IMR-90 (cell line): ENCODE results near the gene USP9Y. TPM values are rescaled to one million over a fixed set of nuclear protein-coding genes. Genes with fewer than 3 reads are reported as not detected.

Experiments used
- ATAC-seq: fragments of 200-7000 bp; cut with Tn5 transposase; 2 replicates; pipeline ENCODE4 v1.9.1; 2020; ENCODE audit warnings: low read depth, mild to moderate bottlenecking, moderate library complexity
- BruUV-seq: library from RNA; stranded (reverse); fragments of 400-500 nt; replicated peaks from 2 replicates; lab custom pipeline; 2021; lab: Mats Ljungman, UMichigan
- CTCF ChIA-PET: fragments of 300-600 bp; formaldehyde crosslinking; extraction: SDS; loops from one replicate; lab custom pipeline; 2021; ENCODE audit warnings: antibody characterized with exemption; lab: Yijun Ruan, JAX
- POLR2A ChIA-PET: fragments of 300-600 bp; sonication (Branson Sonifier 250); formaldehyde crosslinking; loops from one replicate; lab custom pipeline; 2022; ENCODE audit warnings: antibody characterized with exemption; ENCODE audit not compliant: unreplicated experiment; lab: Charles Lee
- DNase-seq: peaks from one replicate; pipeline ENCODE4 v3.0.0; 2013
- H2AFZ ChIP-seq: replicated peaks from 2 replicates; pipeline ENCODE3; 2013; ENCODE audit warnings: low read length, mild to moderate bottlenecking; ENCODE audit not compliant: poor library complexity
- H2AK5ac ChIP-seq: 2 replicates; pipeline ENCODE4 v1.6.1; 2013; ENCODE audit warnings: low read depth, low read length, inconsistent platforms
- H2AK9ac ChIP-seq: replicated peaks from 2 replicates; pipeline ENCODE3; 2013; ENCODE audit warnings: mild to moderate bottlenecking, low read depth, low read length, moderate library complexity; ENCODE audit not compliant: poor library complexity
- H2BK120ac ChIP-seq: 2 replicates; pipeline ENCODE4 v1.6.1; 2013; ENCODE audit warnings: low read depth, low read length, inconsistent platforms
- H2BK15ac ChIP-seq: 3 replicates; pipeline ENCODE4 v1.6.1; 2013; ENCODE audit warnings: low read depth, low read length, inconsistent platforms
- H2BK20ac ChIP-seq: 2 replicates; pipeline ENCODE4 v1.6.1; 2013; ENCODE audit warnings: low read depth, mild to moderate bottlenecking, inconsistent platforms, low read length, moderate library complexity
- H2BK5ac ChIP-seq: 2 replicates; pipeline ENCODE4 v1.6.1; 2013; ENCODE audit warnings: mild to moderate bottlenecking, low read depth, low read length, inconsistent platforms; ENCODE audit not compliant: poor library complexity, severe bottlenecking
- H3K14ac ChIP-seq: replicated peaks from 2 replicates; pipeline ENCODE4 v1.6.1; 2013; ENCODE audit warnings: low read depth, low read length, inconsistent platforms
- H3K18ac ChIP-seq: 2 replicates; pipeline ENCODE4 v1.6.1; 2013; ENCODE audit warnings: low read depth, low read length, control low read depth
- H3K23ac ChIP-seq: 2 replicates; pipeline ENCODE4 v1.6.1; 2013; ENCODE audit warnings: low read depth, low read length, inconsistent platforms
- H3K27ac ChIP-seq: 2 replicates; pipeline ENCODE4 v1.5.1; 2013; ENCODE audit warnings: mild to moderate bottlenecking, control low read depth, low read length; ENCODE audit not compliant: insufficient read depth
- H3K27me3 ChIP-seq: 2 replicates; pipeline ENCODE4 v1.6.1; 2013; ENCODE audit warnings: low read length; ENCODE audit not compliant: control insufficient read depth, insufficient read depth
- H3K36me3 ChIP-seq: 2 replicates; pipeline ENCODE4 v1.6.1; 2013; ENCODE audit warnings: low read length, mixed read lengths; ENCODE audit not compliant: control insufficient read depth, insufficient read depth
- H3K4ac ChIP-seq: 2 replicates; pipeline ENCODE4 v1.6.1; 2013; ENCODE audit warnings: low read depth, low read length, inconsistent platforms
- H3K4me1 ChIP-seq: 2 replicates; pipeline ENCODE4 v1.6.1; 2013; ENCODE audit warnings: low read length, mixed read lengths; ENCODE audit not compliant: control insufficient read depth, insufficient read depth
- H3K4me2 ChIP-seq: 2 replicates; pipeline ENCODE4 v1.6.1; 2013; ENCODE audit warnings: low read depth, mild to moderate bottlenecking, control low read depth, low read length, moderate library complexity
- H3K4me3 ChIP-seq: 2 replicates; pipeline ENCODE4 v1.5.1; 2013; ENCODE audit warnings: low read depth, mild to moderate bottlenecking, control low read depth, low read length, moderate library complexity; ENCODE audit not compliant: insufficient read depth
- H3K56ac ChIP-seq: 2 replicates; pipeline ENCODE4 v1.6.1; 2013; ENCODE audit warnings: low read length, inconsistent platforms; ENCODE audit not compliant: insufficient read depth; ENCODE audit errors: extremely low read depth
- H3K79me1 ChIP-seq, 2 experiments: 2 replicates each; pipeline ENCODE4 v1.6.1; 2013; ENCODE audit warnings: low read length in 2 of 2, inconsistent platforms in 1 of 2, low read depth in 1 of 2
- H3K9ac ChIP-seq: 2 replicates; pipeline ENCODE4 v1.6.1; 2013; ENCODE audit warnings: low read depth, low read length, control low read depth
- H3K9me1 ChIP-seq: 2 replicates; pipeline ENCODE4 v1.6.1; 2013; ENCODE audit warnings: low read length, inconsistent platforms; ENCODE audit not compliant: insufficient read depth
- H3K9me3 ChIP-seq: 2 replicates; pipeline ENCODE4 v1.6.1; 2013; ENCODE audit warnings: low read length; ENCODE audit not compliant: control insufficient read depth, insufficient read depth
- H4K20me1 ChIP-seq: 2 replicates; pipeline ENCODE4 v1.6.1; 2013; ENCODE audit warnings: low read length, inconsistent platforms; ENCODE audit not compliant: insufficient read depth
- H4K5ac ChIP-seq: 2 replicates; pipeline ENCODE4 v1.6.1; 2013; ENCODE audit warnings: mild to moderate bottlenecking, low read depth, low read length, control low read depth
- H4K8ac ChIP-seq, 2 experiments: 2 replicates each; pipeline ENCODE4 v1.6.1; 2013; ENCODE audit warnings: low read depth in 2 of 2, low read length in 2 of 2, control low read depth in 1 of 2, inconsistent platforms in 1 of 2
- H4K91ac ChIP-seq: 2 replicates; pipeline ENCODE4 v1.6.1; 2013; ENCODE audit warnings: low read depth, low read length, inconsistent platforms; ENCODE audit not compliant: insufficient read depth
- BHLHE40 ChIP-seq: fragments of 150-350 bp; IDR thresholded peaks from 2 replicates; pipeline ENCODE4 v1.6.1; 2016; ENCODE audit warnings: mild to moderate bottlenecking, low read depth, low read length
- CHD1 ChIP-seq: IDR thresholded peaks from 2 replicates; pipeline ENCODE4 v1.6.1; 2012; ENCODE audit warnings: low read depth, low read length, improper control_type of control experiment
- CTCF ChIP-seq: conservative IDR thresholded peaks from 2 replicates; pipeline ENCODE4 v1.5.1; 2012; ENCODE audit warnings: mild to moderate bottlenecking, low read depth, low read length, improper control_type of control experiment
- FOS ChIP-seq: fragments of 150-350 bp; IDR thresholded peaks from 2 replicates; pipeline ENCODE4 v1.6.1; 2016; ENCODE audit warnings: low read depth, low read length
- MAFK ChIP-seq: IDR thresholded peaks from 2 replicates; pipeline ENCODE4 v1.6.1; 2012; ENCODE audit warnings: low read depth, low read length, improper control_type of control experiment
- MAZ ChIP-seq: IDR thresholded peaks from 2 replicates; pipeline ENCODE4 v1.6.1; 2012; ENCODE audit warnings: low read depth, mild to moderate bottlenecking, low read length, improper control_type of control experiment, moderate library complexity, borderline replicate concordance
- MXI1 ChIP-seq: IDR thresholded peaks from 2 replicates; pipeline ENCODE4 v1.6.1; 2012; ENCODE audit warnings: low read depth, mild to moderate bottlenecking, low read length, moderate library complexity, borderline replicate concordance
- NFE2L2 ChIP-seq: fragments of 150-350 bp; IDR thresholded peaks from 2 replicates; pipeline ENCODE4 v1.6.1; 2016; ENCODE audit warnings: low read depth, mild to moderate bottlenecking, low read length
- POLR2A ChIP-seq: IDR thresholded peaks from 2 replicates; pipeline ENCODE4 v1.6.1; 2012; ENCODE audit warnings: mild to moderate bottlenecking, low read depth, low read length
- RAD21 ChIP-seq: IDR thresholded peaks from 2 replicates; pipeline ENCODE4 v1.6.1; 2012; ENCODE audit warnings: low read length, improper control_type of control experiment
- RCOR1 ChIP-seq: IDR thresholded peaks from 2 replicates; pipeline ENCODE4 v1.6.1; 2012; ENCODE audit warnings: mild to moderate bottlenecking, low read length, improper control_type of control experiment; ENCODE audit not compliant: insufficient replicate concordance
- RFX5 ChIP-seq: IDR thresholded peaks from 2 replicates; pipeline ENCODE4 v1.8.0; 2012; ENCODE audit warnings: low read depth, mild to moderate bottlenecking, low read length, moderate library complexity
- SMC3 ChIP-seq: fragments of 150-350 bp; IDR thresholded peaks from 2 replicates; pipeline ENCODE4 v1.6.1; 2016; ENCODE audit warnings: low read depth, mild to moderate bottlenecking, antibody characterized with exemption, low read length, moderate library complexity
- USF2 ChIP-seq: fragments of 150-350 bp; IDR thresholded peaks from 2 replicates; pipeline ENCODE4 v1.6.1; 2017; ENCODE audit warnings: mild to moderate bottlenecking, antibody characterized with exemption, low read length, low read depth
- WGBS, 2 experiments: methylation state at CpG; one replicate each; pipeline versions ENCODE4 v1.1.5 to v1.1.7; 2013; ENCODE audit warnings: missing lambda C conversion rate in 2 of 2; ENCODE audit not compliant: insufficient read length in 1 of 2; ENCODE audit errors: extremely low coverage in 2 of 2; 5-methylcytosine and 5-hydroxymethylcytosine counted together
- dilution Hi-C: fragments of 300-500 bp; cut with HindIII; formaldehyde crosslinking; loops from one replicate; pipeline ENCODE4 v1.14.3; 2018; ENCODE audit warnings: low sequenced_read_pairs; ENCODE audit not compliant: unreplicated experiment
- in situ Hi-C: fragments of 300-500 bp; cut with MboI; formaldehyde crosslinking; loops from 3 replicates; pipeline ENCODE4 v1.14.3; 2019; ENCODE audit warnings: low sequenced_read_pairs, inconsistent platforms, mixed read lengths
- intact Hi-C: fragments of 100-400 bp; cut with micrococcal nuclease; formaldehyde crosslinking; loops from 2 replicates; pipeline ENCODE4 v1.10.0; 2022
- polyA plus RNA-seq, 3 experiments: library from polyadenylated mRNA; depleted of rRNA; stranded (reverse); fragments of >200 nt; gene quantifications; 2 replicates each; pipeline ENCODE4 v1.2.3, GENCODE V29; 2012; ENCODE audit warnings: low replicate concordance in 1 of 3
- total RNA-seq: library from RNA; depleted of rRNA; stranded (reverse); fragments of >200 nt; gene quantifications from 2 replicates; pipeline ENCODE4 v1.2.3, GENCODE V29; 2012

Gene USP9Y
- total and polyA plus RNA-seq, 2 of the 4 experiments (the other 2 are of a cell fraction), result not detected

- H3K4me2 ChIP-seq, result no peak overlapping the region
- no peak overlapping the region for H3K4me3 ChIP-seq
- H2BK20ac ChIP-seq, result no peak overlapping the region
- no peaks in the 10 kb centered on the region for H3K4me1 ChIP-seq
- H3K9me3 ChIP-seq, result no peaks in the 10 kb centered on the region
- no peak overlapping the region for H3K18ac ChIP-seq
- H4K20me1 ChIP-seq, result no peaks in the 10 kb centered on the region
- no peak overlapping the region for H3K27ac ChIP-seq
- no peak for TF ChIP-seq SMC3
- TF ChIP-seq NFE2L2, result no peak
- TF ChIP-seq MAZ, result no peak
- no peak for TF ChIP-seq CTCF
- TF ChIP-seq POLR2A, result no peak
- no peak for TF ChIP-seq FOS
- TF ChIP-seq USF2, result no peak
- no peak for TF ChIP-seq RCOR1
- TF ChIP-seq RAD21, result no peak
- TF ChIP-seq MAFK, result no peak
- TF ChIP-seq RFX5, result no peak
- no peak for TF ChIP-seq BHLHE40
- no peak for TF ChIP-seq CHD1
- no peak for TF ChIP-seq MXI1
- no peak overlapping the region for H2AFZ ChIP-seq
- DNase-seq (no peak), ATAC-seq (no peak)
- no peak overlapping the region for H2BK120ac ChIP-seq
- H3K4ac ChIP-seq, result no peak overlapping the region
- no peaks in the 10 kb centered on the region for H3K36me3 ChIP-seq
- H2AK5ac ChIP-seq, result no peak overlapping the region
- H3K9ac ChIP-seq, result no peak overlapping the region
- no peak overlapping the region for H4K8ac ChIP-seq
- WGBS, 2 experiments, result no CpG with 5 or more reads among the region's 2 CpGs
- no peak overlapping the region for H2BK5ac ChIP-seq
- no peak overlapping the region for H4K5ac ChIP-seq
- no peak overlapping the region for H4K91ac ChIP-seq
- no peaks in the 10 kb centered on the region for H3K9me1 ChIP-seq
- intact Hi-C loops (no loop called here), in situ Hi-C loops (no loop called here), dilution Hi-C loops (no loop called here)
- ChIA-PET POLR2A (no interaction called here), CTCF (no interaction called here)
- H3K23ac ChIP-seq, result no peak overlapping the region
- no TSS peak for BruUV-seq
- no peaks in the 10 kb centered on the region for H3K79me1 ChIP-seq
- H3K56ac ChIP-seq, result no peak overlapping the region
- no peak overlapping the region for H2BK15ac ChIP-seq
- no peak overlapping the region for H2AK9ac ChIP-seq
- H3K14ac ChIP-seq, result no peak overlapping the region
- H3K27me3 ChIP-seq, result no peaks in the 10 kb centered on the region
Measured at GRCh38 chrY:12744091-12744490, 43.1 kb downstream of the USP9Y start.
